GM18909 (cell line): ENCODE data around the gene ZFHX3.

Source experiments
- ATAC-seq: cut with Tn5 transposase; IDR thresholded peaks from one replicate; pipeline ENCODE4 v1.9.1; 2021; ENCODE audit warnings: mild to moderate bottlenecking; ENCODE audit not compliant: unreplicated experiment, poor library complexity

Gene ZFHX3

GRCh38 chr16:72939247-72939646 lies 108.7 kb downstream of the ZFHX3 start:
- no peak for ATAC-seq

DNA sequence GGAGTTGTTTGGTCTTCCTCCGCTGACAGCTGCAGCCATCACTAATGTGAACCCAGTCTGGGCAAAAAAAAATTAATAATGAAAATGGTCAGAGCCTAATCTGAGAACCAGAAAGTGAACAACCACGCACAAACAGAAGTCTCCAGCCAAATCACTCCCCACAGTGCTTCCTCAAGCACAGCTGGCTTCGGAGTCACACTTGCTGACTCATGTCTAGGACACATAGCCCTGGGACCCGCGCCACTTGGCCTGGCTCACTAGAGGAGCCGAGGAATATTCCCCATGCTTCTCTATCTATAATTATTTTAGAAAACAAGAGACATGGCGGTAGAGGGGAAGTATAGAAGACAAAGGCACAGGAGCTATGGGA lies 109.1 kb downstream of the ZFHX3 start:
- ATAC-seq = no peak

DNA sequence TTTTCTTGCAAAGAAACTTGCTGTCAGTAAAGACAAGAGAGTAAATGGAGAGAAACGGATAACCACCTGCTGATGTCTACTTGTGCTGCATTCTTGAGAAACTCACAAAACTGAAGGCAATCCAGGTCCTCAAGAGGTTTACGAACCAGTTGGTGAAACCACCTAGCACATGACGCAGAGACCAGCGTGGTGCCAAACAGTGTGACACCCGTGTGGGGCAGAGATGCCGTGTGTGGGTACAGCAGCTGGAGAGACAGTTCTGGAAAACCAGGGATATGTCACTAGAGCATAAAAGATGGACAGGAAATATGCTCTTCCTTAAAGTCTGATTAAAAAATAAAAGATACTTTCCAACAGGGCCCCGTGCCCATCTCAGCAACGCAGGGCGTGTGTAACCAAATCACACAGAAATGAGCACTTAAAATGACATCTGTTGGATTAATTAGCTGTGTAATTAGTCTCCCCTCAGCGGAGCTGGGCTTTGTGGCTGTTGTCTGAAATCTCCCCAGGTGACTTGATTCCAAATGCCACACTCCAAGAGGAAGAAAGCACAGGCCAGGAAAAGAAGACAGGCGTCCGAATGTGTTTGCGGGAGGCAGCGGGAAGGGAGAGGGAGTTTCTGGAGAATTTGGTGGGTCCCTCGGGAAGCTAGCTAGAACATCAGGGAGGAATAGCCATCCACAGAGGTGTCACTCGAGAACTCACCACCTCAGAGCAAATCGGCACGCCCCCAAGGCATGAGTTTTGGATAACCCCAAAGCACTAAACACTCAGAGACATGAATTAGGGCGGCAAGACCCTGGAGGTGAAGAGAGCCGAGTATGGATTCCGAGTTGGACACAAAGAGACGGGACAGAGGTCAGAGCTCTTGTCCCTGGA lies 109.8 kb downstream of the ZFHX3 start:
- ATAC-seq = no peak

GRCh38 chr16:72937360-72937759 lies 110.6 kb downstream of the ZFHX3 start:
- ATAC-seq = no peak

DNA sequence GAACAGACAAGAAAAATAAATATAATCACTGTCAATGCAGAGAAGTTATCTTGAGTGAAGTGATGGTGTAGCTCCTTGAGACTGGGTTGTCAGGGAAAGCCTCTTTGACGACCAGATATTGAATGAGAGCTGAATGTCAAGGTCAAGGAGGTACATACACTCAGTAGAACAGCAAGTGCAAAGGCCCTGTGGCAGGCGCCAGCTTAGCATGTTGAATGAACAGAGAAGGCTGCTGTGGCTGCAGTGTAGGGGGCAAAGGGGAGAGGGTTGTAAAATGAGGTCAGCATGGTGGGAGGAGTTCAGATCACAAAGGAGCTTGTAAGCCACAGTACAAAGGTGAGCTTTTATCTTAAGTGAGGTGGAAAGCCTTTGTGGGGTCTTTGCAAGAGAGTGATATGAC lies 111.5 kb downstream of the ZFHX3 start:
- ATAC-seq = no peak

DNA sequence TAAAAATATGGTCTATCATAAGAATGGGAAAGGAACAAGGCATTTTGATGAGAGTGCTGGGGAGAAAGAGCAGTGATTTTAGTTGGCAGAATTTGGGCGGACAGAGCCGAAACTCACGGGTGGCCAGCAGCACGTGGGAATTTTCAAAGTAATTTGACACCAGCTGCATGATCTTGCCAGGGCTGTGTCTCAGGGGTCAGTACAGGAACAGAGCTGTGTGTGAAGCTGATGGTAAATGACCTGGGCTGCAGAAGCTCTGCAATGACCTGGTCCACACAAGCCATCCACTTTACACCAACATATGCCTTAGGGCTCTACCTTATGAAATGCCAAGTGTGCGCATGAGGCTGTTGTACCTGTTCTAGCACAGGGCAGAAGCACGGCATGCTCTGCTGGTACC lies 112.0 kb downstream of the ZFHX3 start:
- ATAC-seq = no peak

DNA sequence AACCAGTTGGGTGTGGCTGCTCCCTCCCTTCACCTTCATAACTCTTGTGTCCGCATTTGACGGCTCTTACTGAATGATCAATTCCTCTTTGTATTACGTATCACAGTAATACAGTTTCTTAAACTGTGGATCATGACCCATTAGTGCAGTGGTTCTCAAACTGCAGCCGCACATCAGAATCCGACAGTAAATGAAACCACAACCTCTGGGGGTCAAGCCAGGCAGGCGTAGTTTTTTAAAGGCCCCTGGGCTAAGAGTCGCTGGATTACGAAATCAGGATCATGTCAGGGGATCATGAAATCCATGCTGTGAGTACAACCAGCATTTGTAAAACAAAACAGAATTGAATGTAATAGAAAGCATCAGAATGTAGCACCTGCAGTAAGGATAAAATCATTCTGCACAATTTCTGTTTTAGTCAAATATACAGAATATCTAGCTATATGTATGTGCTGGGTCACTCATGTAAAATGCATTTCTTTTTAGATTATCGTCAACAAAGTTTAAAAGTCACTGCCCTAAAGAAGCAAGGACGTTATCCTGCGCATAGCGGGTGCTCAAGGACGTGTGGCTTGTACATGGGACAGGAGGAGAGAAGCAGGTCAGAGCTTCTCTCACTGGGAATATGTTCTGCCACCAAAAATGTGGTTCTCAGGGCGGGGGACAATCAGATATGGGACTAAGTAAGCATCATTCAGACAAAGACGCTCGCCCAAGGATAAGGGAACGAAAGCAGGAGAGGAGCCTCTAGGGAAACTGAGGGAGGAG lies 113.1 kb downstream of the ZFHX3 start:
- ATAC-seq = no peak

- no peak for ATAC-seq
Measured at GRCh38 chr16:72932677-72933335, 115.1 kb downstream of the ZFHX3 start.

DNA sequence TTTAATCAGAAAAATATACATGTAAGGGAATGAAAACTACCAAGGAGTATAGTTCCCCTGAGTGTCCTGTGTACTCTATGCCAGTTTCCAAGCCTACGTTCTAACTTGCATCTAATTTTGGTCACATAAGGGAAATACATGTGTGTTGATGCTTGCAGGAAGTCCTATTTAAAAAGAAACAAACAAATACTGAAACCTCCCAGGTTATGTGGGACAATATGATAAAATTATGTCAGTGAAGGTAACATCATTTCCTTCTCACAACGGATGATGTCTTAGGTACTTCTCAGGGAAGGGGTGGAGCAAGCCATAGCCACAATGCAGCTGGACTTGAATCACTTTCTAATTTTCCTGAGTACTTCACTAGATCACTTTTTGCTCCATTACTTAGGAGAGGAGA lies 115.9 kb downstream of the ZFHX3 start:
- no peak for ATAC-seq

GRCh38 chr16:72930396-72930795 lies 117.5 kb downstream of the ZFHX3 start:
- ATAC-seq = no peak

DNA sequence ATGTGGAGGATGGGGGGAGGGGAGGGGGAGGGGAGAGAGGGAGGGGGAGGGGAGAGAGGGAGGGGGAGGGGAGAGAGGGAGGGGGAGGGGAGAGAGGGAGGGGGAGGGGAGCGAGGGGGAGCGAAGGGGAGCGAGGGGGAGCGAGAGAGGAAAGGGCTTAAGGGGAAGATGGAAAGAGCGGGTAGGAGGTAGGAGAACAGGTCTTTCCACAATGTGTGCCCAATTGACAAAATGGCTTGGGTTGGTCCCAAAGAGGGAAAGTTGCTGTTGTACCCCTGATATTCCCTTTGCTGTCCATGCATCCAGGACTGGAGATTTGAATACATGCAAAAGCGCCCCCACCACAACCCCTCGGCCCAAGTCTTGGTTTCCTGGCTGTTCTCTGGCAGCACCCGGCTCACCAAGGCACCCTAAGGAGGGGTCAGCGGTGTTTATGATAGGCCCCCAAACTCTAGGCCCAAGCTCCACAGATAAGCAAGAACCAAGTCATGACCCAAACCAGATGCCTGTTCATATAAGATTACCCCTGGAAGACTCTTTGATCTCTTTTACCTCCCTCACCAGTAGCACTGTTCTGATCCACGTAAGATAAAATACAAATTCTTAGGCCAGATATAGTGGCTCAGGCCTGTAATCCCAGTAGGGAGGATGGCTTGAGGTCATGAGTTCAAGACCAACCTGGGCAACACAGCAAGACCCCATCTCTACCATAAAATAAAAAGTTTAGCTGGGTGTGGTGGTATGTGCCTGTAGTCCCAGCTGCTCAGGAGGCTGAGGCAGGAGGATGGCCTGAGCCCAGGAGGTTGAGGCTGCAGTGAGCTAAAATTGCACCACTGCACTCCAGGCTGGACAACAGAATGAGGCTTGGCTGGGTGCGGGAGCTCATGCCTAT lies 119.6 kb downstream of the ZFHX3 start:
- no peak for ATAC-seq

DNA sequence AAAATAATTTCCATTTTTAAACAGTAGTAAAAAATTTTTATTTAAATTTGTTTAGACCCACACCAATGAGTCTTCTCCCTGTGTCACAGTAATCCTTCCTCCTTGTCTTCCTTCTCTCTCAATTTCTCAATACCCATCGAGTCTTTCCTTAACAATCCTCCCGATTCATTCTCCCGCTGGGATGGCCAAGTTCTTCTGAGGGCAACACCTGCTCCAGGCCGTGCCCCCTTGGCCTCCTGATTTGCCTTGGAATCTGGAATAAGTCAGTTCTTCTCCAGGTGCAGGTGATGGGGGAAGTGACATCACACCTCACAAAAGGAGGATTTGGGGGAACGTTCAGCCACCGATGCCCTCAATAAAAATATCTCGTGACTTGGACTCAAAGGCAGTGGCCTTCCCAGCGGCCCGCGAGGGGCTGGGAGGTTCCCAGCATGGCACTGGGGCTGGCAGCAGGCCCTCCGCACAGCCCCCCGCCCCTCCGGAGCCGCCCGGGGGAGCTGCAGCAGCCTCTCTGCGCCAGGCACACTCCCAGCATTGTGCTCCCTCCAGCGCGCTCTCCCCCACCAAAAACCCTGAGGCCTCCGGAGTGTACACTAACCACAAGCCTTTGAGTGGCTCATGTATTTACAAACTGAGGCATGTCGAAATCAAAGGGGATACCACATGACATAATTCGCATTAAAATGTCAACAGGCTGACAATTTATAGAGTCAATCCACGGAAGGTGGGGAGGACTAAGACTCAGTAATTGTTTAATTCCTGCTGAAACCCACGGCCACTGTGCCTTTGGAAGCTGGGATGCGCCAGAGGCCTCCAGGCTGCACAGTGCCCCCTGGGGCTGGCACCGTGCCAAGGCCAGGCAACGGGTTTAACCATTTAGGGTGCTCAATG lies 120.5 kb downstream of the ZFHX3 start:
- ATAC-seq = no peak

GRCh38 chr16:72926177-72927070 lies 121.5 kb downstream of the ZFHX3 start:
- no peak for ATAC-seq

GRCh38 chr16:72925631-72925979 lies 122.3 kb downstream of the ZFHX3 start:
- no peak for ATAC-seq

GRCh38 chr16:72924927-72925630 lies 122.8 kb downstream of the ZFHX3 start:
- ATAC-seq = no peak

DNA sequence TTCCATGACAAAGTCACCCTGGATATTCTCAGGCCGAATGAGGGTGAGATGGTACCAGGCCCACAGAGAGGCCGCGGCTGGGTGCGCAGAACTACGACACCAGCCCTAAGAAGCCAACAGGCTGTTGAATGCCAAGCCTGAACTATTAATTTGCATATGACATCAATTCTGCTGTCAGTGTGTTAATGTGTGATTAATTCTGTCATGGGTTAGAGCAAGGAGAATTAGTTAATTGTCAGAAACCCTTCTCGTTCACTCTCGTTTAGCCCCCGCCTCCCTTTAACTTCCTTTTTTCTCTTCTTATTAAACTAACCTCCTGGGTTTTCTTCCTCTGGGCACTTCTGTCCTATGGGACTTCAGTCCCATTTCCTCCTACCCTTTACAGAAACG lies 123.4 kb downstream of the ZFHX3 start:
- no peak for ATAC-seq

DNA sequence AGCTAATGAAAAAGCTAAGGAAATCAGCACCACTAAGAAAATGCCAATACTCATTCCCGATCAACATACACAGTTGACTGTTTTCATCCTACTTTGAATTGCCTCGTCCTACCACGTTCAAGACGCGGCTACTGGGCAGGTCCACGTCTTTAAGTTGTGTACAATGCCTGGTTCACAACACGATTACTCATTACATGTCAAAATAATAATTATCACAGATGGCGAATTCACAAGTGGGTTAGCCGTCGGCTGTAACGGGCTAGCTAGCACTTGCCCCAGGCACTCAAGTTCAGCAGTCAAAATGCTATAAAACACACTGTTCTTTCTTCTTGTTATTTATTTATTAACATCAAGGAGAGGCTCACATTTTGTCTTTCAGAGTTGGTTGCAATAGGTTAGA lies 124.2 kb downstream of the ZFHX3 start:
- ATAC-seq = no peak

GRCh38 chr16:72922714-72923113 lies 125.2 kb downstream of the ZFHX3 start:
- ATAC-seq = no peak
